HEK293 (cell line): ENCODE measurements around the gene IFT122.

Experiments used
- CTCF ChIA-PET: fragments of 350-600 bp; formaldehyde crosslinking; extraction: SDS; loops from one replicate; lab custom pipeline; 2021; ENCODE audit warnings: antibody characterized with exemption; lab: Yijun Ruan, JAX
- POLR2A ChIA-PET: fragments of 300-600 bp; formaldehyde crosslinking; extraction: SDS; loops from one replicate; lab custom pipeline; 2020; ENCODE audit warnings: antibody characterized with exemption, inconsistent platforms; lab: Yijun Ruan, JAX
- H3K27ac ChIP-seq: fragments of 200-500 bp; sonication (Bioruptor generic); 2 replicates; pipeline ENCODE4 v1.5.1; 2014; ENCODE audit warnings: low read depth, low read length, control low read depth, inconsistent platforms; ENCODE audit errors: extremely low read depth
- H3K36me3 ChIP-seq, 2 experiments: fragments of 200-500 bp in 1 of 2; sonication (Bioruptor generic) in 1 of 2; 1 replicate in 1 of 2; 2 replicates in 1 of 2; pipeline ENCODE4 v1.5.1; 2014 to 2017; ENCODE audit warnings: inconsistent platforms in 2 of 2, low read length in 2 of 2; ENCODE audit not compliant: control insufficient read depth in 2 of 2, insufficient read depth in 1 of 2
- H3K4me1 ChIP-seq: fragments of 200-500 bp; sonication (Bioruptor generic); 2 replicates; pipeline ENCODE4 v1.5.1; 2014; ENCODE audit warnings: mild to moderate bottlenecking, low read length, inconsistent platforms; ENCODE audit not compliant: control insufficient read depth, insufficient read depth
- H3K4me3 ChIP-seq: 2 replicates; pipeline ENCODE4 v1.5.1; 2011; ENCODE audit warnings: low read depth, mild to moderate bottlenecking, control low read depth, low read length, moderate library complexity
- H3K9me3 ChIP-seq: fragments of 200-500 bp; sonication (Bioruptor generic); 2 replicates; pipeline ENCODE4 v1.5.1; 2014; ENCODE audit warnings: low read depth, low read length, inconsistent platforms; ENCODE audit not compliant: control insufficient read depth, insufficient read depth
- BCL11B ChIP-seq: fragments of 450-650 bp; formaldehyde crosslinking; IDR thresholded peaks from 2 replicates; pipeline ENCODE4 v1.5.1; 2016; ENCODE audit warnings: low read depth, missing biosample characterization, missing genetic modification characterization
- EGR2 ChIP-seq: fragments of 450-650 bp; formaldehyde crosslinking; IDR thresholded peaks from 2 replicates; pipeline ENCODE4 v1.5.1; 2016; ENCODE audit warnings: low read depth, missing biosample characterization, missing genetic modification characterization
- GLI2 ChIP-seq: fragments of 450-650 bp; formaldehyde crosslinking; IDR thresholded peaks from 2 replicates; pipeline ENCODE4; 2017; ENCODE audit warnings: missing biosample characterization, missing genetic modification characterization, low read depth, borderline replicate concordance
- GLI4 ChIP-seq: fragments of 450-650 bp; formaldehyde crosslinking; IDR thresholded peaks from 2 replicates; pipeline ENCODE4 v1.5.1; 2016; ENCODE audit warnings: missing biosample characterization, missing genetic modification characterization
- SETDB1 ChIP-seq: IDR thresholded peaks from one replicate; pipeline ENCODE4 v1.6.1; 2017; ENCODE audit warnings: mild to moderate bottlenecking, low read length, moderate library complexity, mixed read lengths; ENCODE audit not compliant: insufficient read length
- SP2 ChIP-seq: fragments of 450-650 bp; formaldehyde crosslinking; IDR thresholded peaks from 2 replicates; pipeline ENCODE4 v1.5.1; 2016; ENCODE audit warnings: missing biosample characterization, missing genetic modification characterization
- ZFP3 ChIP-seq: fragments of 450-650 bp; formaldehyde crosslinking; IDR thresholded peaks from 2 replicates; pipeline ENCODE4 v1.5.1; 2016; ENCODE audit warnings: low read depth, missing biosample characterization, missing genetic modification characterization
- ZNF19 ChIP-seq: fragments of 450-650 bp; formaldehyde crosslinking; IDR thresholded peaks from 2 replicates; pipeline ENCODE4; 2016; ENCODE audit warnings: missing biosample characterization, missing genetic modification characterization, low read depth
- ZNF366 ChIP-seq: fragments of 450-650 bp; formaldehyde crosslinking; conservative IDR thresholded peaks from 2 replicates; pipeline ENCODE4 v1.5.1; 2016; ENCODE audit warnings: missing biosample characterization, missing genetic modification characterization
- ZNF37A ChIP-seq: fragments of 450-650 bp; IDR thresholded peaks from 2 replicates; pipeline ENCODE4 v1.5.1; 2018; ENCODE audit warnings: missing biosample characterization, missing genetic modification characterization
- ZNF394 ChIP-seq: fragments of 450-650 bp; formaldehyde crosslinking; IDR thresholded peaks from 2 replicates; pipeline ENCODE4 v1.5.1; 2016; ENCODE audit warnings: missing biosample characterization, missing genetic modification characterization, mild to moderate bottlenecking, moderate library complexity, borderline replicate concordance
- ZNF660 ChIP-seq: fragments of 450-650 bp; IDR thresholded peaks from 2 replicates; pipeline ENCODE4 v1.5.1; 2018; ENCODE audit warnings: missing biosample characterization, mild to moderate bottlenecking, missing genetic modification characterization
- ZNF791 ChIP-seq: fragments of 450-650 bp; formaldehyde crosslinking; IDR thresholded peaks from 2 replicates; pipeline ENCODE4 v1.5.1; 2016; ENCODE audit warnings: missing biosample characterization, missing genetic modification characterization
- ZXDB ChIP-seq: fragments of 450-650 bp; formaldehyde crosslinking; IDR thresholded peaks from 2 replicates; pipeline ENCODE4 v1.5.1; 2016; ENCODE audit warnings: missing biosample characterization, missing genetic modification characterization
- TF ChIP-seq, protein P1 (sequence below): fragments of 450-650 bp; formaldehyde crosslinking; IDR thresholded peaks from 2 replicates; pipeline ENCODE4 v1.5.1; 2016; ENCODE audit warnings: missing biosample characterization, missing genetic modification characterization
- TF ChIP-seq, protein P2 (sequence below): fragments of 450-650 bp; formaldehyde crosslinking; IDR thresholded peaks from 2 replicates; pipeline ENCODE4 v1.5.0; 2017; ENCODE audit warnings: missing biosample characterization, missing genetic modification characterization, borderline replicate concordance
- TF ChIP-seq, protein P3 (sequence below): fragments of 450-650 bp; formaldehyde crosslinking; IDR thresholded peaks from 2 replicates; pipeline ENCODE4 v1.5.1; 2017; ENCODE audit warnings: missing biosample characterization, missing genetic modification characterization
- TF ChIP-seq, protein P4 (sequence below): fragments of 450-650 bp; formaldehyde crosslinking; IDR thresholded peaks from 2 replicates; pipeline ENCODE4 v1.5.1; 2016; ENCODE audit warnings: missing biosample characterization, missing genetic modification characterization

IFT122 gene

DNA sequence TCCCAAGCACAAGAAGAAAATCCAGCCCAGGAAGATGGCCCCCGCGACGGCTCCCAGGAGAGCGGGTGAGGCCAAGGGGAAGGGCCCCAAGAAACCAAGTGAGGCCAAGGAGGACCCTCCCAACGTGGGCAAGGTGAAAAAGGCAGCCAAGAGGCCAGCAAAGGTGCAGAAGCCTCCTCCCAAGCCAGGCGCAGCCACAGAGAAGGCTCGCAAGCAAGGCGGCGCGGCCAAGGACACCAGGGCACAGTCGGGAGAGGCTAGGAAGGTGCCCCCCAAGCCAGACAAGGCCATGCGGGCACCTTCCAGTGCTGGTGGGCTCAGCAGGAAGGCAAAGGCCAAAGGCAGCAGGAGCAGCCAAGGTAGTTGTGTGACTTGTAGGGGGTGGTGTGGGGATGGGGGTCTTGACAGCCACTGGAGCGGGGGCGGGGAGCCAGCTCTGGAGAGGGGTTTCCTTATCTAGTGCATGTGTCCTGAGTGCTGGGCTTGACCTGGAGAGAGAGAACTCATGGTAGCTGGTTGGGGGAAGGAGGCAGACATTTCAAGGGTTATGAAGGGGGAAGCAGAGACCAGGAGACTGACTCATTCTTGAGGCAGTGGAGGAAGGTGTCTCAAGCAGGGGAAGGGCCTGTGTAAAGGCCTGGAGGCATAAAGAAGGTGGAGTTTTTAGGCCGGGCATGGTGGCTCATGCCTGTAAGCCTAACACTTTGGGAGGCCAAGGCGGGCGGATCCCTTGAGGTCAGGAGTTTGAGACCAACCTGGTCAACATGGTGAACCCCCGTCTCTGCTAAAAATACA lies 109.2 kb downstream of the IFT122 start (continued):
- TF ChIP-seq, protein P1, sequence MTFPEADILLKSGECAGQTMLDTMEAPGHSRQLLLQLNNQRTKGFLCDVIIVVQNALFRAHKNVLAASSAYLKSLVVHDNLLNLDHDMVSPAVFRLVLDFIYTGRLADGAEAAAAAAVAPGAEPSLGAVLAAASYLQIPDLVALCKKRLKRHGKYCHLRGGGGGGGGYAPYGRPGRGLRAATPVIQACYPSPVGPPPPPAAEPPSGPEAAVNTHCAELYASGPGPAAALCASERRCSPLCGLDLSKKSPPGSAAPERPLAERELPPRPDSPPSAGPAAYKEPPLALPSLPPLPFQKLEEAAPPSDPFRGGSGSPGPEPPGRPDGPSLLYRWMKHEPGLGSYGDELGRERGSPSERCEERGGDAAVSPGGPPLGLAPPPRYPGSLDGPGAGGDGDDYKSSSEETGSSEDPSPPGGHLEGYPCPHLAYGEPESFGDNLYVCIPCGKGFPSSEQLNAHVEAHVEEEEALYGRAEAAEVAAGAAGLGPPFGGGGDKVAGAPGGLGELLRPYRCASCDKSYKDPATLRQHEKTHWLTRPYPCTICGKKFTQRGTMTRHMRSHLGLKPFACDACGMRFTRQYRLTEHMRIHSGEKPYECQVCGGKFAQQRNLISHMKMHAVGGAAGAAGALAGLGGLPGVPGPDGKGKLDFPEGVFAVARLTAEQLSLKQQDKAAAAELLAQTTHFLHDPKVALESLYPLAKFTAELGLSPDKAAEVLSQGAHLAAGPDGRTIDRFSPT (tag by site-specific recombination), result no peak
- no peak for TF ChIP-seq ZNF366 (tag by site-specific recombination)
- no peak for TF ChIP-seq ZXDB (tag by site-specific recombination)
- no peak for TF ChIP-seq ZNF791 (tag by site-specific recombination)
- TF ChIP-seq, protein P2, sequence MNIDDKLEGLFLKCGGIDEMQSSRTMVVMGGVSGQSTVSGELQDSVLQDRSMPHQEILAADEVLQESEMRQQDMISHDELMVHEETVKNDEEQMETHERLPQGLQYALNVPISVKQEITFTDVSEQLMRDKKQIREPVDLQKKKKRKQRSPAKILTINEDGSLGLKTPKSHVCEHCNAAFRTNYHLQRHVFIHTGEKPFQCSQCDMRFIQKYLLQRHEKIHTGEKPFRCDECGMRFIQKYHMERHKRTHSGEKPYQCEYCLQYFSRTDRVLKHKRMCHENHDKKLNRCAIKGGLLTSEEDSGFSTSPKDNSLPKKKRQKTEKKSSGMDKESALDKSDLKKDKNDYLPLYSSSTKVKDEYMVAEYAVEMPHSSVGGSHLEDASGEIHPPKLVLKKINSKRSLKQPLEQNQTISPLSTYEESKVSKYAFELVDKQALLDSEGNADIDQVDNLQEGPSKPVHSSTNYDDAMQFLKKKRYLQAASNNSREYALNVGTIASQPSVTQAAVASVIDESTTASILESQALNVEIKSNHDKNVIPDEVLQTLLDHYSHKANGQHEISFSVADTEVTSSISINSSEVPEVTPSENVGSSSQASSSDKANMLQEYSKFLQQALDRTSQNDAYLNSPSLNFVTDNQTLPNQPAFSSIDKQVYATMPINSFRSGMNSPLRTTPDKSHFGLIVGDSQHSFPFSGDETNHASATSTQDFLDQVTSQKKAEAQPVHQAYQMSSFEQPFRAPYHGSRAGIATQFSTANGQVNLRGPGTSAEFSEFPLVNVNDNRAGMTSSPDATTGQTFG (tag by site-specific recombination), result no peak
- TF ChIP-seq ZFP3 (tag by site-specific recombination), result no peak
- TF ChIP-seq, protein P3, sequence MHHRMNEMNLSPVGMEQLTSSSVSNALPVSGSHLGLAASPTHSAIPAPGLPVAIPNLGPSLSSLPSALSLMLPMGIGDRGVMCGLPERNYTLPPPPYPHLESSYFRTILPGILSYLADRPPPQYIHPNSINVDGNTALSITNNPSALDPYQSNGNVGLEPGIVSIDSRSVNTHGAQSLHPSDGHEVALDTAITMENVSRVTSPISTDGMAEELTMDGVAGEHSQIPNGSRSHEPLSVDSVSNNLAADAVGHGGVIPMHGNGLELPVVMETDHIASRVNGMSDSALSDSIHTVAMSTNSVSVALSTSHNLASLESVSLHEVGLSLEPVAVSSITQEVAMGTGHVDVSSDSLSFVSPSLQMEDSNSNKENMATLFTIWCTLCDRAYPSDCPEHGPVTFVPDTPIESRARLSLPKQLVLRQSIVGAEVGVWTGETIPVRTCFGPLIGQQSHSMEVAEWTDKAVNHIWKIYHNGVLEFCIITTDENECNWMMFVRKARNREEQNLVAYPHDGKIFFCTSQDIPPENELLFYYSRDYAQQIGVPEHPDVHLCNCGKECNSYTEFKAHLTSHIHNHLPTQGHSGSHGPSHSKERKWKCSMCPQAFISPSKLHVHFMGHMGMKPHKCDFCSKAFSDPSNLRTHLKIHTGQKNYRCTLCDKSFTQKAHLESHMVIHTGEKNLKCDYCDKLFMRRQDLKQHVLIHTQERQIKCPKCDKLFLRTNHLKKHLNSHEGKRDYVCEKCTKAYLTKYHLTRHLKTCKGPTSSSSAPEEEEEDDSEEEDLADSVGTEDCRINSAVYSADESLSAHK (tag by site-specific recombination), result no peak
- no peak for TF ChIP-seq GLI2
- TF ChIP-seq ZNF394, result no peak

DNA sequence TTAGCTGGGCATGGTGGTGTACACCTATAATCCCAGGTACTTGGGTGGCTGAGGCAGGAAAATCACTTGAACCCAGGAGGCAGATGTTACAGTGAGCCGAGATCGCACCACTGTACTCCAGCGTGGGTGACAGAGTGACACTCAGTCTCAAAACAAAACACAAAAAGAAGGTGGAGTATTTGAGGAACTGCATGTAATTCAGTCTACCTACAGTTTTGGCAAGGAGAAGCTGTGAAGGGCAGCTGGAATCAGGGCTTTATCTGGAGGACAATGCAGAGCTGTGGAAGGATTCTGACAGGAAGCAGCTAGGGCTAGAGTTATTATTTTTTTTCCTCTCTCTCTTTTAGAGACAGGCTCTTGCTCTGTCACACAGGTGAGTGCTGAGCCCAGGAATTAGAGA lies 109.8 kb downstream of the IFT122 start:
- ChIA-PET POLR2A (no interaction called here), CTCF (interaction anchor here (0.6 to 1.2 kb wide), 3 partner anchors 35 to 259 kb away, joined by 3 read pairs; no protein-coding TSS in a partner anchor)
- TF ChIP-seq GLI4 (tag by site-specific recombination) (no peak), ZNF37A (tag by site-specific recombination) (no peak), EGR2 (no peak), SP2 (tag by site-specific recombination) (no peak), BCL11B (tag by site-specific recombination) (no peak), SETDB1 (no peak), ZNF19 (no peak), ZNF660 (no peak)
- TF ChIP-seq, protein P4, sequence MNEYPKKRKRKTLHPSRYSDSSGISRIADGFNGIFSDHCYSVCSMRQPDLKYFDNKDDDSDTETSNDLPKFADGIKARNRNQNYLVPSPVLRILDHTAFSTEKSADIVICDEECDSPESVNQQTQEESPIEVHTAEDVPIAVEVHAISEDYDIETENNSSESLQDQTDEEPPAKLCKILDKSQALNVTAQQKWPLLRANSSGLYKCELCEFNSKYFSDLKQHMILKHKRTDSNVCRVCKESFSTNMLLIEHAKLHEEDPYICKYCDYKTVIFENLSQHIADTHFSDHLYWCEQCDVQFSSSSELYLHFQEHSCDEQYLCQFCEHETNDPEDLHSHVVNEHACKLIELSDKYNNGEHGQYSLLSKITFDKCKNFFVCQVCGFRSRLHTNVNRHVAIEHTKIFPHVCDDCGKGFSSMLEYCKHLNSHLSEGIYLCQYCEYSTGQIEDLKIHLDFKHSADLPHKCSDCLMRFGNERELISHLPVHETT, result no peak
- TF ChIP-seq, protein P3 (tag by site-specific recombination), result no peak
- TF ChIP-seq, all 188 proteins: peak for 0
- H3K9me3 ChIP-seq, result no peaks in the 10 kb centered on the region
- H3K27ac ChIP-seq, result no peak overlapping the region
- H3K36me3 ChIP-seq, result no peaks in the 10 kb centered on the region
- no peaks in the 10 kb centered on the region for H3K4me1 ChIP-seq
- no peak overlapping the region for H3K4me3 ChIP-seq
